LNCAP (cell line): ENCODE data around the gene PCSK5.

Experiments
- TF ChIP-seq, protein P1 (sequence below): fragments of 450-650 bp; IDR thresholded peaks from 2 replicates; pipeline ENCODE4 v1.5.1; 2017; ENCODE audit warnings: mild to moderate bottlenecking

The PCSK5 gene

DNA sequence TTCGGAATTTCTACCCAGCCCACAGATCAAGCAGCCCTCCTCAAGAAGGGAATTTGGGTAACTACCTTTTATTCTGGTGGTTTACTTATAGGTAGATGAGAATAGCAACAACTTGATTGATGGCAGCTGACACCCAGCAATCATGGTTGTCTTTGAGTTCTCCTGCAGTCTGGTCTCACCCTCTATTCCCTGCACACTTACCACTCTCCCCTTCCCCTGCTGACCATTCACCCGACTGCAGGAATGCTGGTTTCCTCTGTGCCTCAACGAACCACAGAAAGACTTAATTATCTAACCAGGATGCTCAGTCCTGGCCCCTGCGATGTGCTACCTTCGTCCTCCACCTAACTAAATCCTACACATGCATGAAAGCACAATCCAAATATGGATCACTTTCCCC lies 260.8 kb downstream of the PCSK5 start:
- TF ChIP-seq, protein P1, sequence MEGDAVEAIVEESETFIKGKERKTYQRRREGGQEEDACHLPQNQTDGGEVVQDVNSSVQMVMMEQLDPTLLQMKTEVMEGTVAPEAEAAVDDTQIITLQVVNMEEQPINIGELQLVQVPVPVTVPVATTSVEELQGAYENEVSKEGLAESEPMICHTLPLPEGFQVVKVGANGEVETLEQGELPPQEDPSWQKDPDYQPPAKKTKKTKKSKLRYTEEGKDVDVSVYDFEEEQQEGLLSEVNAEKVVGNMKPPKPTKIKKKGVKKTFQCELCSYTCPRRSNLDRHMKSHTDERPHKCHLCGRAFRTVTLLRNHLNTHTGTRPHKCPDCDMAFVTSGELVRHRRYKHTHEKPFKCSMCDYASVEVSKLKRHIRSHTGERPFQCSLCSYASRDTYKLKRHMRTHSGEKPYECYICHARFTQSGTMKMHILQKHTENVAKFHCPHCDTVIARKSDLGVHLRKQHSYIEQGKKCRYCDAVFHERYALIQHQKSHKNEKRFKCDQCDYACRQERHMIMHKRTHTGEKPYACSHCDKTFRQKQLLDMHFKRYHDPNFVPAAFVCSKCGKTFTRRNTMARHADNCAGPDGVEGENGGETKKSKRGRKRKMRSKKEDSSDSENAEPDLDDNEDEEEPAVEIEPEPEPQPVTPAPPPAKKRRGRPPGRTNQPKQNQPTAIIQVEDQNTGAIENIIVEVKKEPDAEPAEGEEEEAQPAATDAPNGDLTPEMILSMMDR, result no peak

DNA sequence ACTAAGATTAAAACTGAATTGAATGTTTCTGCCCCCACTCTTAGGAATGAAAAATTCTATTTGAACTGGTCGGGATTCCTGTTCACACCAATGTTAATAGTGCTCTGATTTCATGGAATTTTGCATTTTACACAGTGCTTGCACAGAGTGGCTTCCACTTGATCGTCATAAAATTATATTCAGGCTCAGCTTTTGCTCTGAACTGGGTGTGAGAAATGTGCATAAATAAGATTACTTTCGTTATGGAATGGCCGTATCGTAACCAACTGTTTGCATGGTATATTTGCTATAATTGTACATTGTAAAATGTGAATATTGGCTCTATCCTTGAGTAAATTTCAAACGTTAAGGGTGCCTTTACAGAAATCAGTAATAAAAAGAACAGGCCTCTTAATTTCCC lies 262.9 kb downstream of the PCSK5 start:
- TF ChIP-seq, protein P1, result no peak

DNA sequence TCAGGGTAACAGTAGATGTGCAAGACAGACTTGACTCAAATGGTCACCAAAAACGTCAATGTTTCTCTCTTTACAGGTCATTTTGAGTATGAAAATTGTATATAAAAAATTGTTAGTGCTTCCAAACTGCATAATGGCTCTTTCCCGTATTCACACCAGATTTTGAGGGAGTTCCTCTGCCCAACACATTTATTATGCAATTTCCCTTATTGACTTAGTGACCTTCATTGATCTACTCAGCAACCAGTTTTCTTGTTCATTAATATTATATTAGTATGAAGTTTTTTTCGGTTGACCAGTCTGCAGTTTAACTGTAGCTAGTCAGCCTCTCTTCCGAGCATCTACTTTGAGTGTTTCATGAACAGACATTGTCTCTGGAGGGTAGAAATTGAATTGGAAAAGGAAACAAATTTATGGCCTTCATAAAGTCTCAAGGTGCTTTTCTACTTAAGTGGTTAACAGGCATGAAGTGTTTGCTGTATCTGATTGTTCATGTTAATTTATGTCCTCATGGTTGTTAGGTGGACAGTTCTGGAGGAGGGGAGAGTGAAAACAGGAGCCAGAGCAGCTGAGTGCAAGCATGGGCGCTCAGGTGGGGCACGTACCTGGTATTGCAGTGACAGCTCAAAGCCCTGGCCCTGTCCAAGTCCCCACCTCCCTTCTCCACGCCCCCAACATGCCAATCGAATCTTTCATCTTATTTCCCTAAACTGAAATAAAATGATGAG lies 263.6 kb downstream of the PCSK5 start:
- TF ChIP-seq, protein P1, result no peak

DNA sequence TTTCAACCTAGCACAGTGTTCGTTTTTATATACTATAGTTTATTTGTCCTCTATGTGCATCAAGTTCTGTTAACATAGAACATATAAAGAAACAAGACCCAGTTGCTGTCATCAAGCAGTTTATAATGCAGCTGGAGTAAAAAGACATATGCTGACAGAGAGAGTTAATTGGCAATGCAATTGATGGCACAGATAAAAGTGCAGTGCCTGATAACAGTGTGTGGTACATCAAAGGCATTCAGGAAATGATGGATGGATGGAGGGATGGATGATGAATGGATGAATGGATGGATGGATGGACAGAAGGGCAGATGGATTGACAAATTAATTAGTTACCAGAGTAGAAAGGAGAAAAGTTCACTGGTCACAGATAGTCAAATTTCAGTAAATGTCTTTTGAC lies 264.9 kb downstream of the PCSK5 start:
- TF ChIP-seq, protein P1, result no peak

DNA sequence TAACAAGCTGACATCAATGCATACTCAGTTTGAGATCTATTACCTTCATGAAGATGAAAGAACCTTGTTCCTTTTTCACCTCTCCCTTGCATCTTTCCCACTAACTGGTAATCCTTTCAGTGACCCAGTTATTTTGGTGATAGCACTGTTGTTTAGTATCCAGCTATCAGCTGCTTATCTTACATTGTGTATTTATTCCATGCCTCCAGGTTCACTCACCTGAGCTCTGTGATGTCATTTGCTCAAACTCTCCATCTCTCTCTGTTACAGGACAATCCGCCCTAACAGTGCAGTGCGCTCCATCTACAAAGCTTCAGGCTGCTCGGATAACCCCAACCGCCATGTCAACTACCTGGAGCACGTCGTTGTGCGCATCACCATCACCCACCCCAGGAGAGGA lies 268.2 kb downstream of the PCSK5 start:
- TF ChIP-seq, protein P1, result no peak

DNA sequence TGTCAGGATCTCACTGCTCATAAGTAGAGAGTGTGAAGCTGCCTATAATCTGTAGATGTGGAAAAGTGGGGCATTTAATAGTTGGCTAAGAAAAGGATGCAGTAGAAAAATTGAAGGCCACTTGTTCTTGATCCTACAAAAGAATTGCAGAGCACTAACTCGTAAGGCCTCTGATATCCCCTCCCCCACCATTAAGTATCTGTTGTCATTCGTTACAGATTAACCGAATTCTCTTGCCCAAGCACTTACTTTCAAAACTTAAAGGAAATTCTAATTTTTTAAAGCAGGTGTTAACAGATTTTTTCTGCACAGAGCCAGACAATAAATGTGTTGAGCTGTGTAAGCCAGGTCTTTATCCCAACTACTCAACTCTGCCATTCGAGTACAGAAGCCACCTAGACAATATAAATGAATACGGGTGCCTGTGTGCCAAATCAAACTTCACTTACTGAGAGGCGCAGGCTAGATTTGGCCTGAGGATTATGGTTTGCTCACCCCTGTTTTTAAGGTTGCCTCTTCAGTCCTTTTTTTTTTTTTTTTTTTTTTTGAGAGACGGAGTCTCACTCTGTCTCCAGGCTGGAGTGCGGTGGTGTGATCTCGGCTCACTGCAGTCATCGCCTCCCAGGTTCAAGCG lies 268.9 kb downstream of the PCSK5 start:
- TF ChIP-seq, protein P1, result no peak

DNA sequence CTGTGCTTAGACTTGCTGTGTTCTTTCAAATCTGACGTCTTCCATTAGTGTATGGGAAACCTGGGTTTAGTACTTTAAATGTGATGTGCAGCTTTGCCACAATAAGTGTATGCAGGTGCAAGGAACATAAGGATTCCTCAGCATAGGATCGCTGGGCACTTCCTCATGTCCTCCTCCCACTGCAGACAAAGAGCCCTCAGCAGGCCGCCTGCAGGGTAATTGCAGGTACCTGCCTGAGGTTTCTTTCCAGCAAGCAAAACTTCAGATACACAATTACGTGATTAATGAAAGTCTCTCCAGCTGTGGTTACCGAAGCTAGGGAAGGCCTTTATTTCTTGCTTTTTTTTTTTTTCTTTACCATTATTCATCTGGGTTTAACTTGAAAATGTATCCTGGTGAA lies 270.6 kb downstream of the PCSK5 start:
- TF ChIP-seq, protein P1, result no peak
